Cardiac fibroblast (primary cell): ENCODE measurements around the gene STX18.

ENCODE experiments used
- DNase-seq, 2 donors: peaks; one replicate each; pipeline versions ENCODE4 v3.0.0 to v3.0.0-alpha.2; 2010; ENCODE audit warnings: low read depth in 2 of 2
- H3K4me3 ChIP-seq, 2 donors: replicated peaks in 1 of 2; 1 replicate in 1 of 2; 2 replicates in 1 of 2; pipeline ENCODE4 v1.5.1; 2011; ENCODE audit warnings: low read depth in 2 of 2, low read length in 2 of 2, mild to moderate bottlenecking in 2 of 2, moderate library complexity in 1 of 2
- CTCF ChIP-seq: IDR thresholded peaks from one replicate; pipeline ENCODE4 v1.5.1; 2011; ENCODE audit warnings: low read depth, mild to moderate bottlenecking, low read length, inconsistent platforms

STX18 gene

GRCh38 chr4:4437798-4438470 lies 103.9 kb downstream of the STX18 start:
- no peak for TF ChIP-seq CTCF
- H3K4me3 ChIP-seq: no peak overlapping the region
- DNase-seq: no peak

GRCh38 chr4:4436244-4436823 lies 105.5 kb downstream of the STX18 start:
- no peak for DNase-seq
- no peak for TF ChIP-seq CTCF

GRCh38 chr4:4433941-4434340 lies 107.9 kb downstream of the STX18 start:
- TF ChIP-seq CTCF: no peak
- H3K4me3 ChIP-seq: no peak overlapping the region
- no peak for DNase-seq

More at GRCh38 chr4:4436244-4436823, 105.5 kb downstream of the STX18 start:
- H3K4me3 ChIP-seq: no peak overlapping the region

- DNase-seq: no peak
- TF ChIP-seq CTCF: no peak
- H3K4me3 ChIP-seq: no peak overlapping the region
Observed at GRCh38 chr4:4432341-4433125, 109.3 kb downstream of the STX18 start.

GRCh38 chr4:4430492-4431195 lies 111.2 kb downstream of the STX18 start:
- DNase-seq: peak; percentile 74 to 82
- no peak overlapping the region for H3K4me3 ChIP-seq
- peak; percentile 87 for TF ChIP-seq CTCF

GRCh38 chr4:4428966-4429875 lies 112.6 kb downstream of the STX18 start:
- no peak overlapping the region for H3K4me3 ChIP-seq
- TF ChIP-seq CTCF: no peak
- DNase-seq: no peak
